HG03521 (cell line): Measurements from ENCODE around the gene FAM171A2.
"Not testable (repeated sequence)": the region's sequence is repeated elsewhere in the genome, so short reads cannot be mapped to it uniquely, and the experiment has no call there.

Source experiments
- ATAC-seq: cut with Tn5 transposase; IDR thresholded peaks from one replicate; pipeline ENCODE4 v1.9.1; 2021; ENCODE audit warnings: mild to moderate bottlenecking, moderate library complexity; ENCODE audit not compliant: unreplicated experiment

The FAM171A2 gene

DNA sequence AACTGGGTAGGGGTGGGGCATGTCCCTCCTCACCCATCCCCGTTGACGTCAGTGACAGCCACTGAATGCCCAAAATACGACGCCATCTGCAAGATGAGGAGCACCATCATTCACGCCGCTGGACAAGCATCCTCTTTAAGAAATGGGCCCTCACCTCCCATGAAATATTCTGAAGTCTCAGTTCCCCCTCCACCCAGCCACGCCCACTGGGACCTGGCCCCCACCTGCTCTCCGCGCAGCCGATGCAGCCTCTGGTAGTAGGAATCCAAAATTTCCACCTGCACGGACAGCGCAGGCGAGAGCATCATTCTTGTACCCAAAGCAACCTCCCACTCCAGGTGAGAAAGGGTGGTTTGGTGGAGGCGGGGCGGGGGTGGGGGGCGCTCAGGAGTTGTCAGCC lies 20.2 kb upstream of the FAM171A2 start:
- ATAC-seq, result no peak

GRCh38 chr17:44383363-44383762 lies 19.7 kb upstream of the FAM171A2 start:
- ATAC-seq, result no peak

- ATAC-seq, result no peak
Observed at GRCh38 chr17:44382917-44383316, 19.3 kb upstream of the FAM171A2 start.

DNA sequence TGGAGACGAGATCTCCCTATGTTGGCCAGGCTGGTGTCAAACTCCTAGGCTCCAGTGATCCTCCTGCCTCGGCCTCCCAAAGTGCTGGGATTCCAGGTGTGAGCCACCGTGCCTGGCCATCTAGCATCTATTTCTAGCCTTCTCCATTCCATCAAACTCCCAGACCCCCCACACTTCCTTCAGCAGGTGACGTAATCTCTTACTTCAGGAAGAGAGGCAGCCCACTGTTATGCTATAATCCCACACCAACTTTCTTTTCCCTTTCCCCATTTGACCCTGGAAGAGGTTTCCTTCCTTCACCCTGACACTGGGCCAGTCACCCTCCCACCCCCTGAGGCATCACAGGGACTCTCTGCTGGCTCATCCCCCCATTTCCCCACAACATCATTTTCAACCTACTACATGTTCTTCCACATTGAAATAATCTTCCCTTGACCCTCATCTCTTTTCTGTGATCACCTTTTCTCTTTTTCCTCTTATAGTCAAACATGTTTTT lies 18.2 kb upstream of the FAM171A2 start:
- no peak for ATAC-seq

DNA sequence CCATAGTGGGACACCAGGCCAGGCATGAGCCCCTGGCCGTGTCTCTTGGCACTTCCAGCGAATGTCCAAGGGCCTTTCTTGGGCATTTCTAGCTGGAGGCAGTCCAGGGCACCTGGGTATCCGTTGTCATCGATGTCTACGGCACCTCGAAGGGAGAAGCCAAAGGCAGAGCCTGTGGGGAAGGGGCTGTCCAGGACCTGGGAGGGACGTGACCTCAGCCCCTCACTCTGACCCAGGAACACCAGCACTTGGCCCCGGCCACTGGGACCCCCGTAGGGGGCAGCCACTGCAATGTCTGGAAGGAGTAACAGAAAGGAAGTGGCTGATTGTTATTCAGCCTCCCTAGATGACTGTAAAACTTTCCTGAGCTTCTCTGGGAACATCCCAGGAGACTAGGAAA lies 17.1 kb upstream of the FAM171A2 start:
- no peak for ATAC-seq

GRCh38 chr17:44379887-44380286 lies 16.2 kb upstream of the FAM171A2 start:
- ATAC-seq, result no peak

DNA sequence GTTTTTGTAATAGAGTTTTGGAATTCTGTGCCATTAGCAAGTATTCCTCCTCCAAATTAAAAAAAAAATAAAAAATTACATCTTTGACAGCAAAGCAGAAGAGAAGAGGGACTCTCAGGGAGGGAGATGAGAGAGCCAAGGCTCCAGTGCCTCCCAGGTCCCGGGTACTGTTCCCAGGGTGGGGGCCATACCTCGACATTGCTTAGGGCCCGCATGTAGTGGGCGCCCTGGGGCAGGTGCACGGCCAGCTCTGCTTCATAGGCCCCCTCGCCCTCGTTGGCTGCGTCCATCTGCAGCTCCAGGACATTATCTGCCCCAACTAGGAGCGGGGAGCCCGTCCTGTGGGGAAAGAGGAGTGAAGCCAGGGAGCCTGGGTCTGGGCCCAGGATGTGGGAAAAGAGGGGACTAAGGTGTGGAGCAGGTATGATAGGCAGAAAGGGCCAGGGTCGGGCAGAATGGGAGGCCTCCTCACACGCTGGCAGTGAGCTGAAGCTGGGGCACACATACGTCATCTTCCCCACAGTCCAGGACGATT lies 14.6 kb upstream of the FAM171A2 start:
- no peak for ATAC-seq

DNA sequence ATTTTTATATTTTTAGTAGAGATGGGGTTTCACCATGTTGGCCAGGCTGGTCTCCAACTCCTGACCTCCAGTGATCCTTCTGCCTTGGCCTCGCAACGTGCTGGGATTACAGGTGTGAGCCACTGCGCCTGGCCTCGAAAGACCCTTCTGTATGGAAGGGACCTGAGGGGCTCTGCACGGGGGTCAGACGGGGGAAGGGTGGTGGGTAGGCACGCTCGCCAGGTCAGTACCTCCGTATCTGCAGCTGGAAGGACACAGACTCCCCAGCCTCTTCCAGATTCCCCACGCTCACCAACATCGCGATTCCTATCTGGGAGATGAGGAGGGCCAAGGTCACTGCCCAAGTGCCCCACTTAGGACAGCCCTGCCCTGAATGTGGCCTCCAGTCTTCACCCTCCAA lies 13.1 kb upstream of the FAM171A2 start:
- ATAC-seq, result no peak

DNA sequence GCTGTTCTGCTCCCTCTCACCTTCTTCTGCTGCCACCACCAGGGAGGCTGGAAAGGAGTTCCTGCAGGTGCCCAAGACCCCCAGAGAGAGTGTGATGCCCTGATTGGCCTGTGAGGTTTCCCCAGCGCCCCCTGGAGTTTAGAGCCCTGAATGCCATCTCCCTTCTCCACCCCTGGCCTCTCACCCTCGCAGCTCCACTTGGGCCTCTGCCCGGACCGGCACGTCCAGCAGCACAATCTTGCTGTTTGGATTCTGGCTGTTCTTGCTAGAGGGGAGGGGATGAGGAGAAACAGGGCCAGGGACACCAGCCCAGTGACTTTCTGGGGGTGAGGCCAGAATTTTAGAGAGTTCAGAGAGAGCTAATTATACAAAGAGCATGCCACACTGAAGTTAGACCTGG lies 12.5 kb upstream of the FAM171A2 start:
- no peak for ATAC-seq

GRCh38 chr17:44375196-44376017 lies 11.8 kb upstream of the FAM171A2 start:
- no peak for ATAC-seq

DNA sequence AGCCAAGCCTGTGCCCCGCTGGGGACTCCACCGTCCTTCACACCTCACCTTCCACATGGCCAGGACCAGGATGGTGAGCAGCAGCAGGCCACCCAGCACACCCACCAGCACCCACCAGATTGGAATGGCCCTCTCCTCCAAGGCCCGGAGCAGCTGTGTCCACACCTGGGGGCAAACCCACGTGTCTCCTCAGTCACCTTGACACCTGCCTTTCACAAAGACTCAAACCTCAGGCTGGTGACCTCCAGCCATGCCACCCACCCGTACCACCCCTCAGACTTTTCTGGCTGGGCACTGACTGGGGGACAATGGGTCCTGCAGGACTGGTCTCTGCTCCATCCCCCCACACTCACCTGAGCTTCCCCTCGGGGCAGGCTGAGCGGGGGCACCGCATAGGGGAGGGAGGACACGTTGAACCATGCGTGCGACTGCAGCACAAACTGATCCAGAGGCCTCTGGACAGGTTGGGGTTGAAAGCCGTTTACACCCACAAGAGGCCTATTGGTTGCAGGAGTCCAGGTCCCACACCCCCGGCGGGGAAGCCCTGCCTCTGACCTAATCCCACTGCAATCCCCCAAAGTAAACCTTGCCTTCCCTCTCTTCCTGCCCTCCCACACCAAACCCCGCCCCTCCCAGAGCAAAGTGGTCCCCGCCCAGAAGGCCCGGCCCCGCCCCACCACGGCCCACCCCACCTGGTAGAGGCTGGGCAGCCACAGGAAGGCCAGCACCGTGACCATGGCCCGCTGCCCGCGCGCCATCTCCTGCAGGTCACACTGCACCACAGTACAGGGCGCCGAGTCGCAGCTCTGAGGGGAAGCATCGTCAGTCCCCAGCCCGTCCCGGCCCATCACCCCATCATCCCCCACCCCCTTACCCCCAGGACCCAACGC lies 10.9 kb upstream of the FAM171A2 start:
- ATAC-seq, result no peak

DNA sequence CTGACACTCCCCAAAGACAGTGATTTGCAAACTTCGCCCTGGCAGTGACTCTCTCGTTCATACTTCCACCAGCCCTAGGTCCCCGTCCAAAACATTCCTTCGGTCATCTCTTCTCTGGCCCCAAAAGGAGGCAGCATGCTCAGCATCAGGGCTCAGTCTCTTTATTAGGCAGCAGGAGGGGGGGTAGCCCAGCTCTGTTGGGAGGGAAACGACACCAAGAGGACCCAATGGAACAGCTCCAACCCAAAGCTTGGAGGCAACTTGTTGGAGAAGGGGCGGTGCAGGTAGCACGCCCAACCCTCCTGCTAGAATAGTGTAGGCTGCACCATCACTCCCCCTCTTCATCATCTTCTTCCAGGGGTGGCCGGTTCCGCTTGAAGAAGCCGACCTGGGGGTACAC lies 8.4 kb upstream of the FAM171A2 start:
- no peak for ATAC-seq

- ATAC-seq, result not testable (repeated sequence)
Observed at GRCh38 chr17:44369414-44370023, 5.9 kb upstream of the FAM171A2 start.

- ATAC-seq, result not testable (repeated sequence)
Observed at GRCh38 chr17:44368391-44369243, 5.0 kb upstream of the FAM171A2 start.

DNA sequence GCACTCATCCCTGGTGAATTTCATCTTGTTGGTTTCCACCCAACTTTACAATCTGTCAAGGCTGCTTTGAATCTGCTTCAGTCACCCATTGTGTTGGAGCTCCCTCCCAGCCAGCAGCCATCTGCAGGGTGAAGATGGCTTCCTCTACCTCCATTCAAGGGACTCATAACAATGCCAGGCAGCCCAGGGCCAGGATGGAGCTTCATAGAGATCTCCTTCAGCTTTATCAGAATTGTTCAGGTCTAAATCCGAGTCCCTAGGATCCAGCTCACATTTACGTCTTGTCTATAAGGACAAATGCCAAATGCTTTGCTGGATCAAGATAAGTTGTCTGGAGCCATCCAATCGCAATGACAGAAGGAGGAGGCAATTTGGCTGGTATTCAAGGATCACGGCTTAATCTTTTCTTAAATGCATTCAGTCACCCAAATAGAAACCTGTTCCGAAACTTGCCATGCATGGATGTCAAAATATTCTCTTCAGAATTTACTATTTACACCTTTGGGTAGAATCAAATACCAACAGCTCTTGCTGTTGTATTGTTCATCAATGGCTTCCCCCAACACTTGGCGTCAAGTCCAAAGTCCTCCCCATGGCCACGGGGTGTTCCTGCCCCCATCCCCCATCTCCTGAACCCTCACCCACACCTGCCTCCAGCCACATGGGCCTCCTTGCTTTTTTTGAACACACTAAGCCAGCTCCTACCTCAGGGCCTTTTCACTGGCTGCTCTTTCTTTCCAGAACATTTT lies 3.8 kb upstream of the FAM171A2 start:
- no peak for ATAC-seq

- not testable (repeated sequence) for ATAC-seq
Observed at GRCh38 chr17:44365051-44365450, 1.4 kb upstream of the FAM171A2 start.

DNA sequence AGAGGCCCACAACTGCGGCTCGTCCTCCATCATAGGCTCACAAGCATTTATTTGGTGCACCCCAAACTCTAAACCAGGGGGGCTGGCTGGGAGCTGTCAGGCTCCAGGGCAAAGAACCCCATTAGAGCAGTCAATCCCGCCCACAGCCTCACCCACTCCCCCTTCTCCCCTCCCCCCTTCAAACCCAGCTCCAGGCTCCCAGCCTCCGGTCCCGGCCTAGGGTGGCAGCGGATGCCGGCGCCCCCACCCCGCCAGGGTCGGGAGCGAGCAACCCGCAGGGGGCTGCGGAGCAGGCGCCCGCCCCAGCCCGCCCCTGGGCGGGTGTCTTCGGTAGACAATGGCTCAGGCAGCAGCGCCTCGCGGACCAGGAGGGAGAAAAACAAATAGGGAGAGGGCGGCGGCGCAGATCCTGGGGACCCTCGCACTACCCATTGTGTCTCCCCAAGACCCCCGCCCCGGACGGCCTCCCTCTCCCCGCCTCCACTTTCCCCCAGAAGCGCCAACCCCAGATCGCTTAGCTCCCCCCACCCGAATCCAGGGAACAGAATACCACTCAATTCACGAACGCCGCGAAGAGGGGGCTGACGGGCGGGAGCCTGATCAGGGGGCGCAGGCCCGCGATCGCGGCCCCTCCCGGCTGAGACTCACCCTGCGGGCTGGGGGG lies 572 bp downstream of the FAM171A2 start:
- no peak for ATAC-seq

- ATAC-seq, result no peak
Observed at GRCh38 chr17:44362459-44362948, 1.1 kb downstream of the FAM171A2 start.
